IPS DF 6.9 (cell line): ENCODE data around the gene XXYLT1.

Source experiments
- DNase-seq: peaks from one replicate; pipeline ENCODE4 v3.0.0-alpha.2; 2013; ENCODE audit warnings: low read depth, low spot score
- H3K27ac ChIP-seq: one replicate; pipeline ENCODE4 v1.5.1; 2013; ENCODE audit warnings: low read length, control low read depth
- H3K27me3 ChIP-seq: 2 replicates; pipeline ENCODE4 v1.6.1; 2013; ENCODE audit warnings: mild to moderate bottlenecking, low read length; ENCODE audit not compliant: control insufficient read depth, insufficient read depth
- H3K36me3 ChIP-seq: 2 replicates; pipeline ENCODE4 v1.6.1; 2013; ENCODE audit warnings: low read length; ENCODE audit not compliant: control insufficient read depth, insufficient read depth
- H3K4me1 ChIP-seq: 2 replicates; pipeline ENCODE4 v1.6.1; 2013; ENCODE audit warnings: low read length; ENCODE audit not compliant: control insufficient read depth, insufficient read depth
- H3K4me3 ChIP-seq: 2 replicates; pipeline ENCODE4 v1.5.1; 2013; ENCODE audit warnings: mild to moderate bottlenecking, low read length
- H3K9me3 ChIP-seq: 2 replicates; pipeline ENCODE4 v1.6.1; 2013; ENCODE audit warnings: low read length, inconsistent platforms; ENCODE audit not compliant: control insufficient read depth, insufficient read depth
- WGBS: extraction: QIAGEN DNeasy Blood & Tissue Kit; methylation state at CpG from one replicate; pipeline ENCODE4 v1.1.7; 2013; ENCODE audit warnings: mixed read lengths, missing lambda C conversion rate; ENCODE audit not compliant: insufficient read length, insufficient coverage; 5-methylcytosine and 5-hydroxymethylcytosine counted together

The XXYLT1 gene

GRCh38 chr3:195159117-195159813 lies 111.7 kb downstream of the XXYLT1 start:
- Histone ChIP-seq H3K4me3 (no peak overlapping the region), H3K4me1 (peaks cover 9% of the 10 kb centered on the region), H3K27me3 (no peaks in the 10 kb centered on the region), H3K36me3 (no peaks in the 10 kb centered on the region), H3K9me3 (no peaks in the 10 kb centered on the region), H3K27ac (no peak overlapping the region)
- no CpG with 5 or more reads among the region's 10 CpGs for WGBS
- no peak for DNase-seq

GRCh38 chr3:195156286-195156890 lies 114.6 kb downstream of the XXYLT1 start:
- Histone ChIP-seq H3K9me3 (no peaks in the 10 kb centered on the region), H3K4me1 (peaks cover 16% of the 10 kb centered on the region), H3K4me3 (no peak overlapping the region), H3K27ac (no peak overlapping the region), H3K27me3 (no peaks in the 10 kb centered on the region), H3K36me3 (no peaks in the 10 kb centered on the region)
- DNase-seq, result no peak
- no CpG with 5 or more reads among the region's 20 CpGs for WGBS

GRCh38 chr3:195155570-195156241 lies 115.3 kb downstream of the XXYLT1 start:
- Histone ChIP-seq H3K27me3 (no peaks in the 10 kb centered on the region), H3K36me3 (no peaks in the 10 kb centered on the region), H3K4me3 (no peak overlapping the region), H3K27ac (no peak overlapping the region), H3K4me1 (peaks cover 16% of the 10 kb centered on the region), H3K9me3 (no peaks in the 10 kb centered on the region)
- no peak for DNase-seq
- no CpG with 5 or more reads among the region's 17 CpGs for WGBS

DNA sequence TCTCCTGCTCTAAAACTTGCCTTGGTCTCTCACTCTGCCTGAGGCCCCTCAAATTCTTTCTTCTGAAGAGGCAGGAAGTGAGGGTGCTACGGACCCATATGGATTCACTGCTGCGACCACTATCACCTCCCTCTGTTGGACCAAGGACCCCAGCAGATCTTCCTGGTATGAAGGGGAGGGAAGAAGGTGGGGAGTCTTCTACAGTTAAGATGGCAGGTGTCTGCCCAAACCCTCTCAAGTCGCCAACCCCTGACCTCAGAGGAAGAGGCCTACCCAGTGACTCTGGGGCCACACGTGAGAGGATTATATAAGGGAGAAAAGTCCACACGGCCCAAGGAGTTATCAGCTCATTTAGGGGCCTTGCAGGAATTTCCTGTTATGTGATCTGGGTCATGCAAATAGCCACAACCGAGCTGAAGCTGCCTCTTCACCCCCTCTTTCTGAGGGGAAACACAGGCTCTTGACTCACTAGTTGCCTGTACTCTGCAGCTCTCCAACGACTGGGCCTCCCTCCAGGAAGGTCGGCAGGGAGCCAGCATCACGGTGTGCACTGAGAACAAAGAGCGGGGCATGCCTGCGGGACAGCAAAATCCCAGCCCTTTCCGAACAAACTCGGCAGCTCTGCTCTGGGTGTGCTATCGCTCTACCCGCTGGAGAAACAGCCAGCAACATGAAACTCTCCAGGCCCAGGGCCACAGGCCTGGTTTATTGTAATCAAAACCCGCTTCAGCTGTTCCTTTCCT lies 116.0 kb downstream of the XXYLT1 start:
- DNase-seq, result no peak
- no peaks in the 10 kb centered on the region for H3K36me3 ChIP-seq
- H3K4me1 ChIP-seq, result peaks cover 16% of the 10 kb centered on the region
- H3K27me3 ChIP-seq, result no peaks in the 10 kb centered on the region
- no CpG with 5 or more reads among the region's 16 CpGs for WGBS
- no peak overlapping the region for H3K27ac ChIP-seq
- no peaks in the 10 kb centered on the region for H3K9me3 ChIP-seq
- H3K4me3 ChIP-seq, result no peak overlapping the region

DNA sequence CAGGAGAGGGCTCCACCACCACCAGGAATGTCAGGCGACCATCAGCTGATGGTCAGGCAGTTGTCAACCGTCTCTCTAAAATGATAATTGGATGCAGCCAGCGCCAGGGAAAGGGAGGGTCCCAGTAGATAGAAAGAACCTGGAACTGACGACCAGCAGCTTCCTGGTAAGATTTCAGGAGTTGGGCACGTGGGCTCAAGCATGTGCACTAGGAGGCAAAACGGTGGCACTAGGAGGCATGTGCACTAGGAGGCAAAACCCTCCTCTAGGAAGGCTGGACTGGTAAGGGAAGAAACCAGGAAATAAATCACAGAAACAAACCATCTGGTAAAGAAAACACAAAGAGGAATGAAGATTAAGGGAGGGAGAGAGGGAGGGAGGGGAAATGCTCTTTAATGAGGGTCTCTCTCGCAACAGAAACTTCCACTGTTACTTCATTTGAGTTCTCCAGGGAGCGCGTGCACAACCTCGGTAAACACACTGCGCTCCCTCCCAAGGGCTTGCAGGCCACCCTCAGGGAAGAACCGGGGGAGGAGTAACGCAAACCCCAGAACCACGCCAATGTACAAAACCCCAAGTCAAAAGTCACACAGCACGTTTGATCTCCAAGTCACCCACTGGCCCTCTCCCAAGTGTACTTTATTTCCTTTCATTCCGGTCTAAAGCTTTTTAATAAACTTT lies 116.7 kb downstream of the XXYLT1 start:
- no peaks in the 10 kb centered on the region for H3K9me3 ChIP-seq
- peaks cover 17% of the 10 kb centered on the region for H3K4me1 ChIP-seq
- no CpG with 5 or more reads among the region's 16 CpGs for WGBS
- H3K4me3 ChIP-seq, result no peak overlapping the region
- no peak for DNase-seq
- H3K27ac ChIP-seq, result no peak overlapping the region
- no peaks in the 10 kb centered on the region for H3K36me3 ChIP-seq
- no peaks in the 10 kb centered on the region for H3K27me3 ChIP-seq

- Histone ChIP-seq H3K9me3 (no peaks in the 10 kb centered on the region), H3K36me3 (no peaks in the 10 kb centered on the region), H3K27me3 (no peaks in the 10 kb centered on the region), H3K27ac (no peak overlapping the region), H3K4me1 (peaks cover 17% of the 10 kb centered on the region), H3K4me3 (no peak overlapping the region)
- DNase-seq, result no peak
- no CpG with 5 or more reads among the region's 8 CpGs for WGBS
Measured at GRCh38 chr3:195153653-195154052, 117.3 kb downstream of the XXYLT1 start.

GRCh38 chr3:195153130-195153529 lies 117.8 kb downstream of the XXYLT1 start:
- Histone ChIP-seq H3K27me3 (no peaks in the 10 kb centered on the region), H3K9me3 (no peaks in the 10 kb centered on the region), H3K4me3 (no peak overlapping the region), H3K36me3 (no peaks in the 10 kb centered on the region), H3K27ac (no peak overlapping the region), H3K4me1 (peaks cover 17% of the 10 kb centered on the region)
- no CpG with 5 or more reads among the region's 7 CpGs for WGBS
- DNase-seq, result no peak

DNA sequence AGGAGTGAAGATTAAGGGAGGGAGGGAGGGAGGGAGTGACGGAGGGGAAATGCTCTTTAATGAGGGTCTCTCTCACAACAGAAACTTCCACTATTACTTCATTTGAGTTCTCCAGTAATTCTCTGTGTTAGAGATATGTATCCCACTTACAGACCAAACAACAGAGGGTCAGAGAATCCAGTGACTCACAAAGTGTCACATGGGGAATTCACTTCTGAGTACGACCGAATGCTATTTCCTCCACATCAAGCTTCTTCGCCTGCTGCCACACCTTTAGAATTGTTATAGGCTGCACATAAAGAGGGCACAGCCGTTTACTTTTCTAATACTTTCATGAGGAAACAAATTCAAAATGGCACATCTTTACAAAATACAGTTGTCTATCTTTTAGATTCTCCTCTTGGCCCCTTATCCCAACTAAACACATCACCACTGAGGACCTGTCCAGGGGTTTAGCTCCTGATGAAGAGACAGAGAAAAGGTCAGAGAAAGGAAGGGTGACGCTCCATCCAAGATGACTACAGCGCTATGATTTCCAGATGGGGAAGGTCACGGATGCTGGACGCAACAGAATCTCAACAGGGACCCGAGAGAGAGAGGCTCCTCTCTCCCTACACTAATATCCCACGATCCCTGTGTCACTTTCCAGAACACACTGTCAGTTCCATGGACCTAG lies 119.0 kb downstream of the XXYLT1 start:
- Histone ChIP-seq H3K27ac (no peak overlapping the region), H3K4me1 (peaks cover 17% of the 10 kb centered on the region), H3K9me3 (no peaks in the 10 kb centered on the region), H3K27me3 (no peaks in the 10 kb centered on the region), H3K36me3 (no peaks in the 10 kb centered on the region), H3K4me3 (no peak overlapping the region)
- DNase-seq, result no peak
- WGBS, result no CpG with 5 or more reads among the region's 11 CpGs

DNA sequence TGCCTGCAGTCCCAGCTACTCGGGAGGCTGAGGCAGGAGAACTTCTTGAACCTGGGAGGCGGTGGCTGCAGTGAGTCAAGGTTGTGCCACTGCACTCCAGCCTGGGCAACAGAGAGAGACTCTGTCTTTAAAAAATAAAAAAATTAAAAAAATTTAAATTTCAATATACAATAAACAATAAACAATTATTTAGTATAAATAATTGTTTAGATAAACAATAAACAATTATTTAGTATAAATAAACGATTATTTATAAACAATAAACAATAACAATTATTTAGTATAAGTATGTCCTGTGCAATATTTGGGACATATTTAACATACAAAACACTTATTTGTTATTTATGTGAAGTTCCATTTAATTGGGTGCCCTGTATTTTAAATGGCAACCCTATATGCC lies 119.6 kb downstream of the XXYLT1 start:
- H3K27ac ChIP-seq, result no peak overlapping the region
- WGBS, result 100% methylated on average over 1 of the region's 3 CpGs
- no peak for DNase-seq
- H3K36me3 ChIP-seq, result no peaks in the 10 kb centered on the region
- no peak overlapping the region for H3K4me3 ChIP-seq
- no peaks in the 10 kb centered on the region for H3K9me3 ChIP-seq
- no peaks in the 10 kb centered on the region for H3K27me3 ChIP-seq
- H3K4me1 ChIP-seq, result peaks cover 17% of the 10 kb centered on the region
